NB4 (cell line): ENCODE measurements around the gene DNMBP.

ENCODE experiments used
- CTCF ChIP-seq: IDR thresholded peaks from one replicate; pipeline ENCODE4 v1.5.1; 2012; ENCODE audit warnings: low read depth, low read length
- MAX ChIP-seq: IDR thresholded peaks from 2 replicates; pipeline ENCODE4 v1.6.1; 2011; ENCODE audit warnings: low read depth, low read length
- POLR2A ChIP-seq: IDR thresholded peaks from 2 replicates; pipeline ENCODE4 v1.6.1; 2011; ENCODE audit warnings: mild to moderate bottlenecking; ENCODE audit not compliant: insufficient read length; ENCODE audit errors: extremely low read depth

- TF ChIP-seq POLR2A (no peak), CTCF (no peak), MAX (no peak)
Observed at GRCh38 chr10:99926925-99927720, 82.6 kb downstream of the DNMBP start.
